Endothelial cell of umbilical vein (primary cell): ENCODE results near the gene SVIL. TPM values are rescaled to one million over a fixed set of nuclear protein-coding genes. Genes with fewer than 3 reads are reported as not detected.

Source experiments
- BruUV-seq: library from RNA; stranded (reverse); fragments of 400-500 nt; replicated peaks from 2 replicates; lab custom pipeline; 2021; lab: Mats Ljungman, UMichigan
- CTCF ChIA-PET: fragments of 300-600, 350-600 bp; sonication (Branson Sonifier 250); formaldehyde crosslinking; loops from one replicate; lab custom pipeline; 2021; ENCODE audit warnings: antibody characterized with exemption, inconsistent platforms; lab: Charles Lee
- POLR2A ChIA-PET: fragments of 300-600, 350-600 bp; sonication (Branson Sonifier 250); formaldehyde crosslinking; loops from one replicate; lab custom pipeline; 2021; ENCODE audit warnings: antibody characterized with exemption, inconsistent platforms; lab: Charles Lee
- DNase-seq: peaks from one replicate; pipeline ENCODE4 v3.0.0-alpha.2; 2011; ENCODE audit warnings: low read depth, low spot score
- FAIRE-seq: peaks from 2 replicates; lab custom pipeline; 2011; peaks lifted over from hg19 to GRCh38; lab: Jason Lieb, UNC
- H2AFZ ChIP-seq: 2 replicates; pipeline ENCODE4 v1.6.0; 2012; ENCODE audit warnings: low read depth, low read length, control low read depth, inconsistent platforms
- H3K27ac ChIP-seq: 2 replicates; pipeline ENCODE4 v1.5.1; 2011; ENCODE audit warnings: low read depth, mild to moderate bottlenecking, control low read depth, low read length, moderate library complexity; ENCODE audit not compliant: insufficient read depth
- H3K27me3 ChIP-seq, 2 experiments: 2 replicates each; pipeline versions ENCODE4 v1.6.0 to v1.6.1; 2011; ENCODE audit warnings: low read length in 2 of 2, mixed read lengths in 1 of 2; ENCODE audit not compliant: control insufficient read depth in 2 of 2, insufficient read depth in 2 of 2
- H3K36me3 ChIP-seq, 2 experiments: 2 replicates in 1 of 2; 3 replicates in 1 of 2; pipeline ENCODE4 v1.5.1; 2011; ENCODE audit warnings: low read length in 2 of 2, mild to moderate bottlenecking in 1 of 2, moderate library complexity in 1 of 2; ENCODE audit not compliant: control insufficient read depth in 2 of 2, insufficient read depth in 2 of 2; ENCODE audit errors: extremely low read depth in 1 of 2
- H3K4me1 ChIP-seq: 3 replicates; pipeline ENCODE4 v1.5.1; 2011; ENCODE audit warnings: mild to moderate bottlenecking, low read length; ENCODE audit not compliant: control insufficient read depth, insufficient read depth; ENCODE audit errors: extremely low read depth
- H3K4me2 ChIP-seq: 2 replicates; pipeline ENCODE4 v1.6.1; 2011; ENCODE audit warnings: low read length, control low read depth, mixed read lengths; ENCODE audit not compliant: insufficient read depth
- H3K4me3 ChIP-seq, 3 experiments: fragments of 200-600 bp in 1 of 3; sonication (generic), shearing (Covaris generic) in 1 of 3; replicated peaks in 1 of 3; 2 replicates each; pipeline ENCODE4 v1.5.1; 2011 to 2016; ENCODE audit warnings: control low read depth in 3 of 3, low read length in 3 of 3, mild to moderate bottlenecking in 2 of 3, inconsistent platforms in 1 of 3, low read depth in 1 of 3, moderate library complexity in 1 of 3; ENCODE audit not compliant: insufficient read depth in 1 of 3
- H3K79me2 ChIP-seq: 2 replicates; pipeline ENCODE4 v1.6.0; 2012; ENCODE audit warnings: low read length, inconsistent platforms; ENCODE audit not compliant: control insufficient read depth, insufficient read depth
- H3K9ac ChIP-seq: replicated peaks from 2 replicates; pipeline ENCODE3; 2011; ENCODE audit warnings: low read length, control low read depth; ENCODE audit not compliant: insufficient read depth; ENCODE audit errors: extremely low read depth
- H3K9me1 ChIP-seq: replicated peaks from 3 replicates; pipeline ENCODE4 v1.6.0; 2011; ENCODE audit warnings: mild to moderate bottlenecking, low read length; ENCODE audit not compliant: control insufficient read depth, insufficient read depth; ENCODE audit errors: extremely low read depth
- H3K9me3 ChIP-seq: replicated peaks from 2 replicates; pipeline ENCODE4 v1.5.1; 2012; ENCODE audit warnings: low read length, inconsistent platforms; ENCODE audit not compliant: control insufficient read depth, insufficient read depth
- H4K20me1 ChIP-seq: replicated peaks from 2 replicates; pipeline ENCODE3; 2011; ENCODE audit warnings: mild to moderate bottlenecking, low read length; ENCODE audit not compliant: control insufficient read depth, insufficient read depth; ENCODE audit errors: extremely low read depth
- CTCF ChIP-seq, 2 donors: IDR thresholded peaks; 1 replicate in 1 of 2; 2 replicates in 1 of 2; pipeline ENCODE4 v1.5.1; 2011; ENCODE audit warnings: low read length in 2 of 2, mild to moderate bottlenecking in 2 of 2, moderate library complexity in 2 of 2, control low read depth in 1 of 2, inconsistent platforms in 1 of 2, low read depth in 1 of 2; ENCODE audit not compliant: insufficient read depth in 1 of 2; ENCODE audit errors: extremely low read depth in 1 of 2
- EZH2 ChIP-seq: IDR thresholded peaks from 2 replicates; pipeline ENCODE4 v1.6.1; 2012; ENCODE audit warnings: borderline replicate concordance, low read depth, mild to moderate bottlenecking, moderate library complexity, low read length, inconsistent platforms; ENCODE audit not compliant: severe bottlenecking
- FOS ChIP-seq: IDR thresholded peaks from 2 replicates; pipeline ENCODE4 v1.6.1; 2011; ENCODE audit warnings: mild to moderate bottlenecking, low read length, moderate library complexity, borderline replicate concordance; ENCODE audit not compliant: insufficient read depth
- GATA2 ChIP-seq: IDR thresholded peaks from 2 replicates; pipeline ENCODE4 v1.7.0; 2011; ENCODE audit warnings: low read depth, mild to moderate bottlenecking, moderate library complexity, mixed read lengths, low read length; ENCODE audit not compliant: insufficient read length, insufficient read depth
- JUN ChIP-seq: IDR thresholded peaks from 2 replicates; pipeline ENCODE4 v1.6.1; 2011; ENCODE audit warnings: borderline replicate concordance, low read depth; ENCODE audit not compliant: insufficient read length, insufficient read depth
- MYC ChIP-seq: IDR thresholded peaks from one replicate; pipeline ENCODE4 v1.6.1; 2011; ENCODE audit warnings: mild to moderate bottlenecking, low read depth, low read length
- POLR2A ChIP-seq: IDR thresholded peaks from 2 replicates; pipeline ENCODE4 v1.6.1; 2012; ENCODE audit warnings: low read depth, mild to moderate bottlenecking, control low read depth, low read length
- POLR2AphosphoS5 ChIP-seq: IDR thresholded peaks from 2 replicates; pipeline ENCODE4 v1.6.1; 2012; ENCODE audit warnings: low read depth, mild to moderate bottlenecking, control low read depth, low read length, moderate library complexity; ENCODE audit not compliant: insufficient read depth
- dilution Hi-C: fragments of 300-500 bp; cut with MboI; formaldehyde crosslinking; loops from one replicate; pipeline ENCODE4 v1.15.0; 2019; ENCODE audit warnings: low sequenced_read_pairs; ENCODE audit not compliant: extremely low pct_ligation_motif_present
- intact Hi-C: fragments of 100-400 bp; cut with micrococcal nuclease; formaldehyde crosslinking; loops from one replicate; pipeline ENCODE4 v1.10.0; 2022
- polyA plus RNA-seq, 4 experiments: library from polyadenylated mRNA; depleted of rRNA in 3 of 4; stranded (reverse) in 3 of 4; unstranded in 1 of 4; fragments of >200 nt; gene quantifications; 2 replicates each; pipeline versions ENCODE4 v1.2.1 to v1.2.3, GENCODE V29; 2011 to 2012; ENCODE audit warnings: missing spikeins in 1 of 4
- total RNA-seq: library from RNA; stranded (reverse); gene quantifications from 2 replicates; pipeline ENCODE4 v1.2.3, GENCODE V29; 2021
- TF ChIP-seq, protein P1 (sequence below): IDR thresholded peaks from 2 replicates; pipeline ENCODE4 v1.6.1; 2011; ENCODE audit not compliant: insufficient read depth, insufficient read length

SVIL gene
- total and polyA plus RNA-seq, 2 donors (not counting 3 experiments of a cell fraction or from before 2014, with no cell fraction given), result 22.6 to 70.7 TPM

- peak overlapping the region; percentile 65 for H3K4me2 ChIP-seq
- no peaks in the 10 kb centered on the region for H3K9me3 ChIP-seq
- no peaks in the 10 kb centered on the region for H3K27me3 ChIP-seq
- FAIRE-seq, result peak; percentile 87
- no peak overlapping the region for H3K4me3 ChIP-seq
- CTCF ChIA-PET, result interaction anchor here (1.3 to 1.6 kb wide), 3 partner anchors 23 to 78 kb away, joined by 3 read pairs; no protein-coding TSS in a partner anchor
- H3K9ac ChIP-seq, result peak overlapping the region; percentile 40
- H2AFZ ChIP-seq, result no peak overlapping the region
- peak; percentile 78 for DNase-seq
- no peaks in the 10 kb centered on the region for H3K9me1 ChIP-seq
- H3K27ac ChIP-seq, result peak overlapping the region; percentile 58
- POLR2A ChIA-PET, result no interaction called here
- peaks cover 2% of the 10 kb centered on the region for H3K79me2 ChIP-seq
- intact Hi-C loops, result loop anchor here (1.0 to 2.0 kb wide), 3 partner anchors 10 to 66 kb away; no protein-coding TSS in a partner anchor
- H4K20me1 ChIP-seq, result no peaks in the 10 kb centered on the region
- dilution Hi-C loops, result no loop called here
- H3K4me1 ChIP-seq, result peaks cover 31% of the 10 kb centered on the region
- TF ChIP-seq POLR2AphosphoS5, result peak; percentile 16
- TF ChIP-seq CTCF (IDR thresholded peaks at IDR 0.05; ENCODE audit: extremely low read depth in 1 of 2, insufficient read depth in 1 of 2, low read depth in 1 of 2, low read length in 2 of 2), result peak in 1 of 2 donors; percentile 17
- no peak for TF ChIP-seq FOS
- no peak for TF ChIP-seq JUN
- TF ChIP-seq EZH2, result no peak
- TF ChIP-seq, protein P1, sequence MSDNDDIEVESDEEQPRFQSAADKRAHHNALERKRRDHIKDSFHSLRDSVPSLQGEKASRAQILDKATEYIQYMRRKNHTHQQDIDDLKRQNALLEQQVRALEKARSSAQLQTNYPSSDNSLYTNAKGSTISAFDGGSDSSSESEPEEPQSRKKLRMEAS, result no peak
- TF ChIP-seq POLR2A, result peak; percentile 32
- TF ChIP-seq MYC, result no peak
- TF ChIP-seq GATA2, result peak; percentile 55
- H3K36me3 ChIP-seq, result no peaks in the 10 kb centered on the region
- BruUV-seq, result no TSS peak
Observed at GRCh38 chr10:29669149-29669548, 34.4 kb upstream of the SVIL start.
